Stimulated activated CD8-positive, alpha-beta memory T cell treated with anti-CD3 and anti-CD28 coated beads, Interleukin-4, amount 100 ng/mL, for 4 hours (primary cell): ENCODE measurements around the gene LARP4B.
"Not testable (repeated sequence)": the region's sequence is repeated elsewhere in the genome, so short reads cannot be mapped to it uniquely, and the experiment has no call there.

Experiments used
- DNase-seq, 2 donors: peaks; one replicate each; pipeline ENCODE4 v3.0.0-alpha.2; 2020; ENCODE audit warnings: low read depth in 2 of 2, low spot score in 1 of 2

Gene LARP4B

DNA sequence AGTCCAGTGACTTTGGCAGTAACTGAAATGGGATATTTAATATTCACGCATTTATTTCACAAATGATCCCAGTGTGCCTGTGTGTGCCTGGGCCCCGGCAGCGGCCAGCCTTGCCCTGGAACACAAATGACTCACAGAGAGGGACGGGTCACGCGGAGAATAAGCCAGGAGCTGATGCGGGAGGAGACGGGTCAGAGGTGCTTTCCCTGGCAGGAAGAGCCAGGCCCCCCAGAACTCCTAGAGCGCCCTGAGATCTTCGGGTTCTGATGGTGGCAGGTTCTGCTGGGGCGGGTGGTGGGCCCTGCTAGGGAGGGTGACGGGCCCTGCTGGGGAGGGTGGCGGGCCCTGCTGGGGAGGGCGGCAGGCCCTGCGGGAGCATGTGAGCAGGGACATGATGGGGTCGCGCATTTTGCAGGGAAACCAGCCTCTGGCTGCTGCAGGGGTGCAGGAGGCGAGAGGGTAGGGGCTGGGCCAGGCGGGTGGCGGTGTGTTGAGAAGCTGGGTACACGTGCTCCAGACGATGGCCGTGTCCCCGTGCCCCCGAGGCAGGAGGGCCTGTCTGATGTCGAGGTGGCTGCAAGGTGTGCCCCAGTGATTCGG, 157.8 kb downstream of the LARP4B start:
- DNase-seq, result no peak

DNA sequence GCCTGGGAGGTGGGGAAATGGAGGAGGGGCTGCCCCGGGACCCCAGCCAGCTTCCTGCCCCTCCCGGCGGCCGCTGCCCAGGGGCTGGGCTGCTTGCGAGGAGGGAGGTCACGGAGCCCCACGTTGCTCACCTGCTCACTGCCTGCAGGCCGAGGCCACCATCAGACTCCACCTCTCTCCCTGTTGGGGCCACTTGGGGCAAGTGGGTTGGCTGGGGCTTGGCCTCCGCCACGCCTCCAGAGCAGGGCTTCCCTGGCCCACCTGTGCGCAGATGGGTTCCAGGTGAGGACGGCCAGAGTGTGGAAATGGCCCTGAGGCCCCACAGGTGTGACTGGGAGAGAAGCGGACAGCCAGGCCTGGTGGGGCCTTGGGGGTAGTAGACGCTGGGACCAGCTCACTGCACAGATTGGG, 159.3 kb downstream of the LARP4B start:
- DNase-seq, result no peak

DNA sequence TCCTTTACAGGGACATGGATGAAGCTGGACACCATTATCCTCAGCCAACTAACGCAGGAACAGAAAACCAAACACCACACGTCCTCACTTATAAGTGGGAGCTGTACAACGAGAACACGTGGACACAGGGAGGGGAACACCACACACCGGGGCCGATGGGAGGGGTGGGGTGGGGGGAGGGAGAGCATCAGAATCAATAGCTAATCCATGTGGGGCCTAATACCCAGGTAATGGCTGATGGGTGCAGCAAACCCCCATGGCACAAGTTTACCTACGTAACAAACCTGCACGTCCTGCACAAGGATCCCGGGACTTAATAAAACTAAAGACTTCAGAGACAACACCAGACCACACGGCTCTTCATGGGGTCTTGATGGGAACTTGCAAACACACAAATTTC, 159.9 kb downstream of the LARP4B start:
- no peak for DNase-seq

DNA sequence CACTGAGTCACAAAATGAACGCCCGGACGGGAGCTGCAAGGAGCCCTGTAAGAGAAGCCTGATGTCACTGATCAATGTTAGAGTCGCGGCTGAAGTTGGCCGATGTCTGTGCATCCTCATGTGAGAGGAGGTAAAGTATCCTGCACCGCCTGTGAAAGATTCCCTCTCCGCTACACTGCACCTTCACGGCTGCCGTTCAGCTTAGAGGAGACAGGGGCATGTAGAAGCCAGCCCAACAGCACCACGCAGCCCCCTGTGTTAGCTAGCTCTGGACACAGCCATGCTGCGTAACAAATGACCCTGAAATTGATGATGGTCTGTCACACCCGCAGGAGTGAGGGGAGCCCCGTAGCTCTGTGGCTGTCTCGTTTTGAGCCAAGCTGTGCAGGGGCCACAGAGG, 160.5 kb downstream of the LARP4B start:
- no peak for DNase-seq

DNA sequence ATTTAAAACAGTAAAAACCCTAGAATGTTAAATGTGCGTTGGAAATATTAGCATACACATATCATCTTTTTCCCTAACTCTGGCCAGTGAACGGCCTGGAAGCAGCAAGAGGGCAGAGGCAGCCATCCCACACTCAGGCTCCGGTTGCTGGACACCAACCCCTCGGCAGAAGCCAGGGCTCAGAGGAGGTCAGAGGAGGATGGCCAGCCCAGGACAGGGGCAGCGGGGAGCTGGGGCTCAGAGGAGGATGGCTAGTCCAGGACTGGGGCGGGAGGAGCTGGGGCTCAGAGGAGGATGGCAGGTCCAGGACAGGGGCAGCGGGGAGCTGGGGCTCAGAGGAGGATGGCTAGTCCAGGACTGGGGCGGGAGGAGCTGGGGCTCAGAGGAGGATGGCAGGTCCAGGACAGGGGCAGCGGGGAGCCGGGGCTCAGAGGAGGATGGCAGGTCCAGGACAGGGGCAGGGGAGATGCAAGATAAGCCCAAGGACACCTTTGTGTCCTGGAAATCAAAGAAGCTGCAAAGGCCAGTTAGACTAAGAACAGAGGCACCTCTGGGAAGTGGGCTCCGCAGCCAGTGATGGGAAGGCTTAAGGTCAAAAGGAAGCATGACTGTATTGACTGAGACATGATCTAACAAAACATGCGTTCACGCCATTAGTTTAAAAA, 161.3 kb downstream of the LARP4B start:
- DNase-seq, result not testable (repeated sequence)

DNA sequence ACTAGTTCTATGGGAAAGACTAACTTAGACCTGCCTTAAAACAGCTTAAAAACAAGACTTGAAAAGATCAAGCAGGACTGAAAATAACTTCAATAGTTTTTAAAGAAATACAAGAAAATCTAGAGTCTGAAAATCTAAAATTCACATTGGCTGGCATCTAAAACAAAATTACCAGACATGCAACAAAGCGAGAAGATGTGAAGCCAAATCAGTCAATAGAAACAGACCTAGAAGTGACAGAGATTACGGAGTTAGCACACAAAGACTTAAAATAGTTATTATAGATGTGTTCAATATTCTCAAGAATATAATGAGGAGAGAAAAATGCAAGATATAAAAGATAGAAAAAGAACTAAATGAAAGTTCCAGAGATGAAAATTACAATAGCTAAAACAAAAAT, 163.7 kb downstream of the LARP4B start:
- DNase-seq, result no peak

DNA sequence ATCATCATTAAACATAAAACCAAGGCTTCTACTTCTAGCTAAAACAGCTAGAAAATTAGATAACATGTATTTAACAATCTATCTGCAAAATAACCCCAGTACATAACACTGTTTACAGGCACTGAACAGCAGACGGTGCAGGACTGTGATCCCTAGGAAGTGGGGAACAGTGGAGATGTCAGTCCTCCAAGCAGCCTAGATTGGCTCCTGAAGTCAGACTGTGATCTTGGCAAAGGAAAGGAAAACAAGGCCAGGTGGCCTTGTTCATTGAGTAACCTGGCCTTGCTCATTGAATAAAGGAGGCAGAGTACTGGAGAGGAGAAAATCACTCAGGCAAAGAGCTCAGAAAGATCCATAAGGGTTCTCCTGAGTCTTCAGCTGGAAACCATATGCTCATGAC, 164.3 kb downstream of the LARP4B start:
- no peak for DNase-seq

DNA sequence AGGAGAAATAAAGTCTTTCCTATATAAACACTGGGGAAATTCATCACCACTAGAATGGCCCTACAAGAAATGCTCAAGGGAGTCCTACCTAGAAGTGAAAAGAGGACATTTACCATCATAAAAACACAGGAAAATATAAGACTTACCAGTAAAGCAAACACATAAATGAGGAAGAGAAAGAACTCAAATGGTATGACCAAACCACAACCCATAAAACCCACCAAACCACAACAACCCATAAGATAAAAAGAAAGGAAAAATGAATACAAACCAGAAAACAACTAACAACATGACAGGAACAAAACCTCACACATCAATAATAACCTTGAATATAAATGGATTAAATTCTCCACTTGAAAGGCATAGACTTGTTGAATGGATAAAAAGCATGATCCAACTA, 170.1 kb downstream of the LARP4B start:
- DNase-seq, result no peak

DNA sequence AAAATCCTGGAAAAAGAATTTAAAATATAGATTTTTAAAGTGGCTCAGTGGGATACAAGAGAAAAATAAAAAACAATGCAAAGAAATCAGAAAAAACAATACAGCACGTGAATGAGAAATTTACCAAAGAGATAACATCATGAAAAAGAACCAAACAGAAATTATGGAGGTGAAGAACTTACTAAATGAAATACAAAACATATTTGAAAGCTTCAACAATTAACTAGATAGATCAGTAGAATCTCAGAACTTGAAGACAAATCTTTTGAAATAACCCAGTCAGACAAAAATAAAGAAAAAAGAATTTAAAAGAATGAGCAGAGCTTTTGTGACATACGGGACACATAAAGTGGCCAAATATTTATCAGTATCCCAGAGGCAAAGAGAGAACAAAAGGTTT, 170.9 kb downstream of the LARP4B start:
- DNase-seq, result no peak

DNA sequence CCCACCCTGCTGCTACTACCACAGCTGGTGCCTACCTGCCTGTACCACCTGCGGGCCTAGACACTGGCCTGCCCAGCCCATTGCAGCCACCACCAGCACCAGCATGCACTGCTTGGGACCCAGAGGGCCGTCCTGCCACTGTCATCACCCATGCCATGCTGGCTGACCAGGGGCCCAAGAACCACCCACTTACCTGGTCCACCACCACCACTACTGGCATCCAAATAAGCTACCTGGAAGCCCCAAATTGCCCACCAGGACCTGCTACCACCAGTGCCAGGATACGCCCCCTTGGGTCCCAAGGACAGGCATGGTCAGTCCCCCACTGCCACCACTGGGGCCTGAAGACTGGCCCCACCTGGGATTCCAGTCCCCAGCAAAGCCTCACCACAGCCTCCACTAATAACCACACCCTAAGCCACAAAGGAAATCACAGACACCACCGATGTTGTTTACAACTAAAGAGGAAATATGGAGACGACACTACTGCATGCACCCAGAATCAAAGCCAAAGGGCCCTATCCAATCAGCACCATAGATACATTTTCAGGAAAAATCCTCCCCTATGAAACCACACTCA, 171.5 kb downstream of the LARP4B start:
- no peak for DNase-seq
